ENCODE data around the gene S100A6.
A peak's percentile ranks its signal among the peaks of the same experiment; 100 is the strongest.

The S100A6 gene

GRCh38 chr1:153494976-153495535, 40.7 kb downstream of the S100A6 start:
- no CpG with 5 or more reads among the region's 6 CpGs for WGBS (ENCODE audit: extremely low coverage, insufficient coverage, insufficient read length)
- no peak overlapping the region for H2BK5ac ChIP-seq (ENCODE audit: low read depth, low read length, poor library complexity)
- no peak overlapping the region for H3K18ac ChIP-seq (ENCODE audit: low read length)
- no peak overlapping the region for H4K12ac ChIP-seq (ENCODE audit: low read depth, low read length)
- H3K4ac ChIP-seq (ENCODE audit: low read depth, low read length), result no peak overlapping the region
- no peak overlapping the region for H3K23ac ChIP-seq (ENCODE audit: low read length)
- H3K36me3 ChIP-seq (ENCODE audit: control insufficient read depth in 1 of 2, insufficient read depth in 2 of 2, low read length in 2 of 2), result no peaks in the 10 kb centered on the region
- H3K14ac ChIP-seq (ENCODE audit: low read length), result no peak overlapping the region
- H3K27me3 ChIP-seq (ENCODE audit: insufficient read depth, low read length), result no peaks in the 10 kb centered on the region
- peaks cover 4 to 12% of the 10 kb centered on the region in 2 experiments for H3K4me1 ChIP-seq (ENCODE audit: control insufficient read depth in 1 of 2, insufficient read depth in 2 of 2, low read length in 2 of 2)
- no peak overlapping the region for H4K8ac ChIP-seq (ENCODE audit: low read depth, low read length)
- H2BK120ac ChIP-seq (ENCODE audit: insufficient read depth, low read length, poor library complexity), result no peak overlapping the region
- H2BK12ac ChIP-seq (ENCODE audit: low read length), result no peak overlapping the region
- H3K9ac ChIP-seq (ENCODE audit: low read length), result no peak overlapping the region
- peak; percentile 52 to 83 for DNase-seq
- no peak overlapping the region for H2AFZ ChIP-seq (ENCODE audit: insufficient read depth, low read length, poor library complexity)
- H4K91ac ChIP-seq (ENCODE audit: low read depth, low read length), result no peak overlapping the region
- no peak overlapping the region for H3K27ac ChIP-seq (ENCODE audit: low read depth, low read length)
- H3K79me1 ChIP-seq (ENCODE audit: low read length), result no peaks in the 10 kb centered on the region
- no peak overlapping the region for H3K4me3 ChIP-seq (ENCODE audit: low read depth, low read length)
- H3K9me3 ChIP-seq (ENCODE audit: insufficient read depth, low read depth, low read length), result no peaks in the 10 kb centered on the region
- H2AK5ac ChIP-seq (ENCODE audit: low read length), result no peak overlapping the region
- no peaks in the 10 kb centered on the region for H3K79me2 ChIP-seq (ENCODE audit: control insufficient read depth, insufficient read depth, low read length, poor library complexity)
- no peak overlapping the region for H3K4me2 ChIP-seq (ENCODE audit: low read length)

GRCh38 chr1:153493343-153493960, 42.3 kb downstream of the S100A6 start:
- Histone ChIP-seq H2BK5ac (ENCODE audit: low read depth, low read length, poor library complexity) (no peak overlapping the region), H3K9ac (ENCODE audit: low read length) (no peak overlapping the region), H2AFZ (ENCODE audit: insufficient read depth, low read length, poor library complexity) (no peak overlapping the region), H3K9me3 (ENCODE audit: insufficient read depth, low read depth, low read length) (no peaks in the 10 kb centered on the region), H3K18ac (ENCODE audit: low read length) (no peak overlapping the region), H3K4me2 (ENCODE audit: low read length) (no peak overlapping the region), H3K4me1 (ENCODE audit: control insufficient read depth in 1 of 2, insufficient read depth in 2 of 2, low read length in 2 of 2) (peaks cover 5 to 12% of the 10 kb centered on the region in 2 experiments), H3K4ac (ENCODE audit: low read depth, low read length) (no peak overlapping the region), H3K36me3 (ENCODE audit: control insufficient read depth in 1 of 2, insufficient read depth in 2 of 2, low read length in 2 of 2) (no peaks in the 10 kb centered on the region), H3K79me2 (ENCODE audit: control insufficient read depth, insufficient read depth, low read length, poor library complexity) (no peaks in the 10 kb centered on the region), H3K4me3 (ENCODE audit: low read depth, low read length) (no peak overlapping the region), H3K23ac (ENCODE audit: low read length) (no peak overlapping the region), H2BK120ac (ENCODE audit: insufficient read depth, low read length, poor library complexity) (no peak overlapping the region), H3K27me3 (ENCODE audit: insufficient read depth, low read length) (no peaks in the 10 kb centered on the region), H4K91ac (ENCODE audit: low read depth, low read length) (peak overlapping the region; percentile 31), H3K27ac (ENCODE audit: low read depth, low read length) (no peak overlapping the region), H4K12ac (ENCODE audit: low read depth, low read length) (no peak overlapping the region), H2AK5ac (ENCODE audit: low read length) (no peak overlapping the region), H3K79me1 (ENCODE audit: low read length) (no peaks in the 10 kb centered on the region), H2BK12ac (ENCODE audit: low read length) (no peak overlapping the region), H4K8ac (ENCODE audit: low read depth, low read length) (no peak overlapping the region), H3K14ac (ENCODE audit: low read length) (no peak overlapping the region)
- no CpG with 5 or more reads among the region's 6 CpGs for WGBS (ENCODE audit: extremely low coverage, insufficient coverage, insufficient read length)
- peak; percentile 73 to 75 for DNase-seq

- H3K27me3 ChIP-seq (ENCODE audit: insufficient read depth, low read length), result no peaks in the 10 kb centered on the region
- H4K91ac ChIP-seq (ENCODE audit: low read depth, low read length), result no peak overlapping the region
- H3K9me3 ChIP-seq (ENCODE audit: insufficient read depth, low read depth, low read length), result no peaks in the 10 kb centered on the region
- H2AK5ac ChIP-seq (ENCODE audit: low read length), result no peak overlapping the region
- no peak overlapping the region for H3K27ac ChIP-seq (ENCODE audit: low read depth, low read length)
- H3K14ac ChIP-seq (ENCODE audit: low read length), result no peak overlapping the region
- H3K18ac ChIP-seq (ENCODE audit: low read length), result no peak overlapping the region
- no peak overlapping the region for H3K23ac ChIP-seq (ENCODE audit: low read length)
- no peak overlapping the region for H4K12ac ChIP-seq (ENCODE audit: low read depth, low read length)
- no peaks in the 10 kb centered on the region for H3K36me3 ChIP-seq (ENCODE audit: control insufficient read depth in 1 of 2, insufficient read depth in 2 of 2, low read length in 2 of 2)
- no peak overlapping the region for H2BK120ac ChIP-seq (ENCODE audit: insufficient read depth, low read length, poor library complexity)
- no peak overlapping the region for H4K8ac ChIP-seq (ENCODE audit: low read depth, low read length)
- no CpG with 5 or more reads among the region's 12 CpGs for WGBS (ENCODE audit: extremely low coverage, insufficient coverage, insufficient read length)
- peaks cover 5 to 12% of the 10 kb centered on the region in 2 experiments for H3K4me1 ChIP-seq (ENCODE audit: control insufficient read depth in 1 of 2, insufficient read depth in 2 of 2, low read length in 2 of 2)
- no peak overlapping the region for H2AFZ ChIP-seq (ENCODE audit: insufficient read depth, low read length, poor library complexity)
- no peak overlapping the region for H2BK12ac ChIP-seq (ENCODE audit: low read length)
- H3K4me3 ChIP-seq (ENCODE audit: low read depth, low read length), result no peak overlapping the region
- H2BK5ac ChIP-seq (ENCODE audit: low read depth, low read length, poor library complexity), result no peak overlapping the region
- H3K4me2 ChIP-seq (ENCODE audit: low read length), result no peak overlapping the region
- H3K9ac ChIP-seq (ENCODE audit: low read length), result no peak overlapping the region
- no peak for DNase-seq
- H3K79me1 ChIP-seq (ENCODE audit: low read length), result no peaks in the 10 kb centered on the region
- H3K4ac ChIP-seq (ENCODE audit: low read depth, low read length), result no peak overlapping the region
- H3K79me2 ChIP-seq (ENCODE audit: control insufficient read depth, insufficient read depth, low read length, poor library complexity), result no peaks in the 10 kb centered on the region
Observed at GRCh38 chr1:153490272-153491051, 45.3 kb downstream of the S100A6 start.

GRCh38 chr1:153488731-153489130, 47.1 kb downstream of the S100A6 start:
- Histone ChIP-seq H3K4me3 (ENCODE audit: low read depth, low read length) (no peak overlapping the region), H3K23ac (ENCODE audit: low read length) (no peak overlapping the region), H3K4me1 (ENCODE audit: control insufficient read depth in 1 of 2, insufficient read depth in 2 of 2, low read length in 2 of 2) (peaks cover 5 to 11% of the 10 kb centered on the region in 2 experiments), H3K4me2 (ENCODE audit: low read length) (no peak overlapping the region), H3K9me3 (ENCODE audit: insufficient read depth, low read depth, low read length) (no peaks in the 10 kb centered on the region), H3K4ac (ENCODE audit: low read depth, low read length) (no peak overlapping the region), H3K79me1 (ENCODE audit: low read length) (no peaks in the 10 kb centered on the region), H3K27ac (ENCODE audit: low read depth, low read length) (no peak overlapping the region), H2AK5ac (ENCODE audit: low read length) (no peak overlapping the region), H3K18ac (ENCODE audit: low read length) (no peak overlapping the region), H2BK12ac (ENCODE audit: low read length) (no peak overlapping the region), H2BK5ac (ENCODE audit: low read depth, low read length, poor library complexity) (no peak overlapping the region), H2AFZ (ENCODE audit: insufficient read depth, low read length, poor library complexity) (no peak overlapping the region), H3K14ac (ENCODE audit: low read length) (no peak overlapping the region), H2BK120ac (ENCODE audit: insufficient read depth, low read length, poor library complexity) (no peak overlapping the region), H4K8ac (ENCODE audit: low read depth, low read length) (no peak overlapping the region), H3K79me2 (ENCODE audit: control insufficient read depth, insufficient read depth, low read length, poor library complexity) (no peaks in the 10 kb centered on the region), H4K91ac (ENCODE audit: low read depth, low read length) (no peak overlapping the region), H3K9ac (ENCODE audit: low read length) (peak overlapping the region; percentile 28), H3K36me3 (ENCODE audit: control insufficient read depth in 1 of 2, insufficient read depth in 2 of 2, low read length in 2 of 2) (no peaks in the 10 kb centered on the region), H4K12ac (ENCODE audit: low read depth, low read length) (no peak overlapping the region), H3K27me3 (ENCODE audit: insufficient read depth, low read length) (no peaks in the 10 kb centered on the region)
- no peak for DNase-seq
- WGBS (ENCODE audit: extremely low coverage, insufficient coverage, insufficient read length), result no CpG with 5 or more reads among the region's 4 CpGs
